Activated CD4-positive, alpha-beta T cell treated with anti-CD3 and anti-CD28 coated beads, Interleukin-2, amount 10 ng/mL, durations not matched to agents 24 days and 14 days (primary cell): ENCODE results near the gene AFAP1. TPM values are rescaled to one million over a fixed set of nuclear protein-coding genes. Genes with fewer than 3 reads are reported as not detected.

Experiments
- DNase-seq: peaks from one replicate; pipeline ENCODE4 v3.0.0; 2022
- H3K27ac Mint-ChIP-seq: one replicate; pipeline ENCODE4 v1.8.0; 2022; ENCODE audit warnings: mild to moderate bottlenecking, mixed read lengths
- H3K27me3 Mint-ChIP-seq: one replicate; pipeline ENCODE4 v1.8.0; 2022; ENCODE audit warnings: mixed read lengths
- H3K36me3 Mint-ChIP-seq: one replicate; pipeline ENCODE4 v1.8.0; 2022; ENCODE audit warnings: low read depth, mild to moderate bottlenecking, mixed read lengths
- H3K4me1 Mint-ChIP-seq: one replicate; pipeline ENCODE4 v1.8.0; 2021; ENCODE audit warnings: mixed read lengths
- H3K4me3 Mint-ChIP-seq: one replicate; pipeline ENCODE4 v1.8.0; 2022; ENCODE audit warnings: mild to moderate bottlenecking, moderate library complexity, mixed read lengths
- H3K9me3 Mint-ChIP-seq: one replicate; pipeline ENCODE4 v1.8.0; 2021; ENCODE audit warnings: mixed read lengths
- intact Hi-C: fragments of 100-400 bp; cut with micrococcal nuclease; formaldehyde crosslinking; loops from one replicate; pipeline ENCODE4 v1.15.1; 2023
- total RNA-seq: library from RNA; stranded (reverse); gene quantifications from 2 replicates; pipeline ENCODE4 v1.2.3, GENCODE V29; 2022

The AFAP1 gene
- total RNA-seq, 1 donor from 2014 or later, result 37.6 TPM

DNA sequence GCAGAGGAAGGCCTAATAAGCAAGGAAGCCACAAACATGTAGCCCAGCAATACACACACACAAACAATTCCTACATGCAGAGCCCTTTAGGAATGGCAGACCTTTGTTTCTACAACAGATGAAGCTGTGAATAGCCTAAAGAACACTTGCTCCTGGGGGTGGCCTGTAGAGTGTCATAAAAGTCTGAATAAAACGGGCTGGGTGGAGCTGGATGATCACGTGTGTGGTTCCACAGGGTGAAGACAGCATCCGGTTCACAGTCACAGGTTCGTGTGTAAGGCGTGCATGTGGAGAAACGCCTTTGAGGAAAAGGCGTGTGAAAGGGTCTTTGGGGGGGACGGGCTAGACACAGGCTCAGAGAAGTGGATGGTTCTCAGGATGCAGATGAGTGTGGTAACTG, 156.1 kb downstream of the AFAP1 start:
- intact Hi-C loops, result no loop called here
- Mint-ChIP-seq H3K36me3 (peaks cover 19% of the 10 kb centered on the region), H3K4me3 (no peak overlapping the region), H3K9me3 (no peaks in the 10 kb centered on the region), H3K4me1 (peaks cover 31% of the 10 kb centered on the region), H3K27me3 (no peaks in the 10 kb centered on the region), H3K27ac (peak overlapping the region; percentile 16)
- no peak for DNase-seq

DNA sequence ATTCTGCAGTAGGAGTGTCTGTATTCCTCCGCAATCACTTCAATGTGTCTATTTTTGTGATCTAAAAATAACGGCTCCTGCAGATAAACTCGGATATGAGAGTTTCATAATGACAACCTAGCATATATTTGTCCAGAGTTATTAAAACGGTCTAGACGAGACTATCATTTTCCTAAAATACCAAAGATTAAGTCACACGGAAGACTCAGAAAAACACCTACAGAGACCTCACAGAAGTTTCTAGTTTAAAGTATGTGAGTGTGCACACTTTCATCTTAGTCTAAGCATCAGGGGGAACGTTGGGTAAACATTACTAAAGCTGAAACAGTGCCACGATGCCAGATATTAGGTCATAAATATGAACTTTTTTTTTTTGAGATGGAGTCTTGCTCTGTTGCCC, 156.9 kb downstream of the AFAP1 start:
- no peak overlapping the region for H3K4me3 Mint-ChIP-seq

DNA sequence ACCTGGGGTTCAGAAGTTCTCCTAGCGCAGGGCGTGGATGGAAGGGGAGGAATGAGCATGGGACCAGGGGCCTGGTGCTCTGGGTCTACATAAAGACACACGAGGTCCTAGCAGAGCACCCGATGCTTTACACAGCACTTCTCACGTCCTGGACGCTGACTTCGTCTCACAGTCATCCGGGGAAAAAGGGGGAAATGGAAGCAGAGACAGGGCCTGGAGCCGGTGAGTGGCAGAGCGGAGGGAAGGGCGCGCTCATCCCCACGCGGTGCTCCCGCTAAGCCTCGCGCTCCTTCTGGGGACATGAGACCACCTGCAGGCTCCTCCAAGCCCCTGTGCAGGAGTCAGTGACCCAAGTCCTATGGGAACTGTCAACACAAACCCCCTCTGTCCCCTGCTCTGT, 157.7 kb downstream of the AFAP1 start:
- Mint-ChIP-seq H3K27ac (peak overlapping the region; percentile 70), H3K9me3 (no peaks in the 10 kb centered on the region), H3K4me1 (peaks cover 32% of the 10 kb centered on the region), H3K27me3 (no peaks in the 10 kb centered on the region), H3K4me3 (no peak overlapping the region), H3K36me3 (peaks cover 28% of the 10 kb centered on the region)
- no peak for DNase-seq
- intact Hi-C loops, result loop anchor here (1.0 kb wide), 1 partner anchor 23 kb away; no protein-coding TSS in a partner anchor

More for the DNA sequence above, 156.9 kb downstream of the AFAP1 start:
- Mint-ChIP-seq H3K36me3 (peaks cover 27% of the 10 kb centered on the region), H3K4me1 (peaks cover 31% of the 10 kb centered on the region), H3K27ac (no peak overlapping the region), H3K9me3 (no peaks in the 10 kb centered on the region), H3K27me3 (no peaks in the 10 kb centered on the region)
- DNase-seq, result no peak
- intact Hi-C loops, result no loop called here

DNA sequence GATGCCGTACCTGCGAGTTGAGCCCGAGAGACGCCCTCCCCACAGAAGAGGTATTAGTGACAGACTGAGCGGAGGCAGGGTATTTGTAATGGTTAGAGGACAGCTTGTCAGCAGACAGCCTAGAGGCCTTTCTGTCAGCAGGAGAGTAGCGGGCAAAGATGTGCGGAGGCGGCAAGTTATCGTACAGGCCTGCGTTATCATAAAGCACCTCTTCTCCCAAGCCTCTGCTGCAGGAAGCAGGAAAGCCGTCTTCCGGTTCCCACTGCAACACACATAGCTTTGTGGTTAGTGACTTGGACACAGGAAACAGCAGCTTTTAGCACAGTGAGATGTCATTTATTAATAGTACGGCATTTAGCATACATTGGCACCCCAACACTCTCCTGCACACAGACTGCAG, 158.3 kb downstream of the AFAP1 start:
- no peak for DNase-seq
- H3K36me3 Mint-ChIP-seq, result peaks cover 30% of the 10 kb centered on the region
- peaks cover 33% of the 10 kb centered on the region for H3K4me1 Mint-ChIP-seq
- no peaks in the 10 kb centered on the region for H3K27me3 Mint-ChIP-seq
- H3K9me3 Mint-ChIP-seq, result no peaks in the 10 kb centered on the region
- peak overlapping the region; percentile 85 for H3K27ac Mint-ChIP-seq
- H3K4me3 Mint-ChIP-seq, result peak overlapping the region; percentile 52
- intact Hi-C loops, result loop anchor here (1.0 kb wide), 1 partner anchor 22 kb away; no protein-coding TSS in a partner anchor

DNA sequence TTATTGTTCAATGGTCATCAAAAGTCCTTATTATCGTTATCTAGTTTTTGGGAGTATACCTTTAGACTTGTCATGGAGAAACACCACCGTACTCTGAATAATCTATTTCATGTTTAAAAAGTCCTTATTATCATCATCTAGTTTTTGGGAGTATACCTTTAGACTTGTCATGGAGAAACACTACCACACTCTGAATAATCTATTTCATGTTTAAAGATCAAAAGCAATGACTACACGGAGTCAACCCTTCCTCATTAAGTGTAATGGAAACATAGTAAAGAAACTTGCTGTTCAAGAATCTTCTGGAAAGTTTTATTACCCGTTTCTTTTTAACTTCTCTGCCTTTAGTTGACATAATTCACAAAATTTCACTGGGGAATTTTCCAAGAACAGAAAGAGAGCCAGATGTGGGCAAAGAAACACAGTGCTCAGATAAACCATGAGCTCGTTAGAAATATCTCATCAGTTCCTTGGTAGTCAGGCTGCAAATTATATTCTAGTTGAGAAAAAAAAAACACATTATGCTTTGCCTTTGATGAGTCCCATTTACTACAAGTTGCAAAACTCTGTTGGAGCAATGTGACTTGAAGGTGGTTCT, 158.8 kb downstream of the AFAP1 start:
- Mint-ChIP-seq H3K4me3 (peak overlapping the region; percentile 52), H3K4me1 (peaks cover 33% of the 10 kb centered on the region), H3K27me3 (no peaks in the 10 kb centered on the region), H3K36me3 (peaks cover 26% of the 10 kb centered on the region), H3K9me3 (no peaks in the 10 kb centered on the region), H3K27ac (peak overlapping the region; percentile 85)
- intact Hi-C loops, result loop anchor here (1.0 kb wide), 1 partner anchor 22 kb away; no protein-coding TSS in a partner anchor
- DNase-seq, result no peak

DNA sequence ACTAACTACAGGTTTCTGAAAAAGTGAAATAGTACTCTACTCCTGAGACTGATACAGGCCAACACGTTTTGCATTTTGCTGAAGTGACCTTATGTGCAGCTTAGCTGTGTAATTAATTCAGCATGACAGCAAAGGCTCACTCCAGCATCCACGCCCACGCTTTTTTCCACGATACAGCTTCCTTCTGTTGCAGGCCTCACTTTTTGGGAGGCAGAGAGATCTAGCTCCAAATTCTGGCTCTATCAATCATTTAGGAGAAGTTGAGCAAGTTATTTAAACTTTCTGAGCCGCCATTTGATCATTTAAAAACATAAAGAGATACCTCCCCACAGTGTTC, 160.3 kb downstream of the AFAP1 start:
- intact Hi-C loops, result no loop called here
- no peak for DNase-seq
- Mint-ChIP-seq H3K9me3 (no peaks in the 10 kb centered on the region), H3K27me3 (no peaks in the 10 kb centered on the region), H3K36me3 (peaks cover 24% of the 10 kb centered on the region), H3K27ac (peak overlapping the region; percentile 34), H3K4me3 (no peak overlapping the region), H3K4me1 (peaks cover 33% of the 10 kb centered on the region)

DNA sequence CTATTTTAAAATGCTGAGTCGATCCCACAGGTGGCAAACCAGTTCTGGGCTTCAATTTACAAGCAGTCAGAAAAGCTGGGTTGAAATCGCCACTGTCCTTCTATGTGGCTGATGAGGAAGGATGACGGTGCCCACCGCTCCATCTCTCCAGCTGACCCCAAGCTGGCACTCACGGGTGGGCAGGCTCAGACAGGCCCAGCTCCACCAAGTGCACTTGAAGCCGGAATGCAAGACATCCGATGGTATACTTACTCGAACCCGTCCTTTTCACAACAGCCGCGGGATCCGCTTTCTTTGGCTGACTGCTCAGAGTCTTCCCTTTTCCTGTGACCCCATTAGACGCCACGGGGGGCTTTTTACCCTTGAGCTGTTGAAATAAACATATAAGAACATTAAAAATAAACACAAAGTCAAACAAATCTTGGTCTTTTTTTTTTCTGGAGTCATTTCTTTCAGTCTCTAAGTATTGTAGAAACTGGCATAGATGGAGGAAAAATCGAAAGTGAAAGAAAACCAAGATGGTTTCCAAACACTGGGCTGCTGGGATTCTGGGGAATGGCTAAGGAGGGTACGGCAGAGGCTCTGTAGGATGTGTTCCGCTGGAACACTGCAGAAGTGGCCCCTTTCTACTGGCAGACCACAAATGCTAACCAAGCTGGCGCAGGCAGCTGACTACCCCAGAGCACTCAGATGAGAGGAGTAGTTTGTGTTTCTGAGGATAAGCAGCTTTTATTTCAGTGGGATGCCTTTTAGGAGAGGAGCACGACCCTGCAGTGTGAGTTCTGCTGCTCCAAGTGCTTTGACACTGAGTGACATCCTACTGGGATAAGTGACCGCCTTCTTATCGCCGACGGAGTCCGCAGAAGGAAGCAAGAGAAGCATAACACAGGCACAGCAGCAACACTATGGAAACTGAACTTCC, 160.9 kb downstream of the AFAP1 start:
- Mint-ChIP-seq H3K9me3 (no peaks in the 10 kb centered on the region), H3K36me3 (peaks cover 24% of the 10 kb centered on the region), H3K4me3 (no peak overlapping the region), H3K27ac (no peak overlapping the region), H3K4me1 (peaks cover 33% of the 10 kb centered on the region), H3K27me3 (no peaks in the 10 kb centered on the region)
- intact Hi-C loops, result no loop called here
- DNase-seq, result no peak

DNA sequence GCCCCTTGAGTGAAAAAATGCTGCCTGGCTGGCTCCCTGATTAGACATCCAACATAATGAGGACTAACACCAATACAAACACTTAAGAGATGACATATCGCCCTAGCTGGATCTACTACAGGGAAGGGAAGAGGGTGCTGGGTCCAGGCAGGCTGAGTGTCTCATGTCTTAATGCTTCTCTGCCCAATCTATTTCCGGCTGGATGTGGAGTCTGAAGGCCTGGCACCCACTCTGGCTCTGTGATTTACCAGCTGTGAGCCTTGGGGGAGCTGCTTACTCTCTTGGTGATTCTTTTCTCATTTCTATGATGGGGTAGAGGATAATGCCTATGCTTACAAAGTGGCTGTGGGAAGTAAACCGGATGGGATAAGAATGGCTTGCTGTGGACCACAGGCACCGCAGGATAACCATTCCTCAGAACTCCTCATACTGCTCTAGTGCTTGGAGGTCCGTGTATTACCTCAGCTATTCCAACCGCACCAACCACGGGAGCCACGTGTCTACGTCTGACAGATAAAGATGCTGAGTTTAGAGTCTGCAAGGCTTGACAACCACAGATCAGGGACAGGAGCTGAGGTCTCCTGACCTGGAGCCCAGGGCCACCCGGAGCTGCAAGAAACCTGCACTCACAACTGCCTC, 161.7 kb downstream of the AFAP1 start:
- peaks cover 30% of the 10 kb centered on the region for H3K4me1 Mint-ChIP-seq
- H3K27ac Mint-ChIP-seq, result no peak overlapping the region
- H3K36me3 Mint-ChIP-seq, result peaks cover 27% of the 10 kb centered on the region
- H3K4me3 Mint-ChIP-seq, result no peak overlapping the region
- H3K9me3 Mint-ChIP-seq, result no peaks in the 10 kb centered on the region
- no peaks in the 10 kb centered on the region for H3K27me3 Mint-ChIP-seq
- intact Hi-C loops, result no loop called here
- no peak for DNase-seq

DNA sequence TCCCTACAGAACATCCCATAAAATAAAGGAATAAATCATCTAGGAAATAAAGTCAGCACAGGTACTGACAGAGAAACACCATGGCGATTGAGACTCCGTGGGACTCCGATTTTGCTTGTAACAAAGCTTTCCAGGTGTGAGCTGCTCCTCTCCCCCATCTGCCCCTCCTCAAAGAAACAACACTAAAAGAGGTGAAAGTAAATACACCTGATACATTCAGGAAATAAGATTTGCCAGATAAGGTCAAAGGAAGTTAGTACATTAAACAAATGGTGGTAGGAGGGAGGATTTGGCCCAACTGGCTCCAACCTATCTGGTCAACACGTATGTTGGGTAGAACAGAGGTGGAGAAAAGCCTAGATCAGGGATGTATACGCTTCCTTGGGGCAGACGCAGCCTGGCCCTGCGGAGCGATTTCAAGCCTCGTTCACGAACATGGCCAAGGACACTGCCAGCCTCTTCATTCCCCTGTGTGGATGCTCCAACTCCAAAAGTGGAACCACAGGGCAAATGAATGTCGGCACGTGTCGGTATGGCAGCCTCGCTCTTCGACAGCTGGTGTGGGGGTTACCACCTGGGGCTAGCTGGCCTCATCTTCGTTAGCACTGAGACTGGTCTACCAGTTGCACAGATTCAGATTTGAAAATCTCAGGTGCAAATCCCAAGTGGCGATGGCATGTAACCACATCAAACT, 162.5 kb downstream of the AFAP1 start:
- Mint-ChIP-seq H3K27ac (no peak overlapping the region), H3K36me3 (peaks cover 32% of the 10 kb centered on the region), H3K27me3 (no peaks in the 10 kb centered on the region), H3K9me3 (no peaks in the 10 kb centered on the region), H3K4me3 (no peak overlapping the region), H3K4me1 (peaks cover 27% of the 10 kb centered on the region)
- intact Hi-C loops, result no loop called here
- DNase-seq, result no peak

DNA sequence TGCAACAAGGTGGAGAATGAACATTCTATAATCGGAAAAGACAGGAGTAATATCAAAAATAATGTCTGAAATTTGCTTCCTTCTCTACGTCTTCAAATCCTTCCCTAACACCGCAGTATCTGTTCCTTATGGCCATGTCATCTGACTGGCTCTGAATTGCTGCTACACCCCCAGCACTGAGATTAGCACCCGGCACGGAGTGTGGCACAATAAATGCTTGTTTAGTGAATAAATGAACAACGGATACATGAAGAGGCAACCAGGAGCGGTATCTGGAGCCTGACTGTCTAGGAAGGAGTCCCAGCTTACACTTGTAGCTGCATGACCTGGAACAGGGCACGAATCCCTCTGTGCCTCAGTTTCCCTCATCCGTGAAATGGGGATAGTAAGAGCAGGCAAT, 164.3 kb downstream of the AFAP1 start:
- no peaks in the 10 kb centered on the region for H3K27me3 Mint-ChIP-seq
- no peak overlapping the region for H3K27ac Mint-ChIP-seq
- H3K36me3 Mint-ChIP-seq, result peaks cover 28% of the 10 kb centered on the region
- H3K9me3 Mint-ChIP-seq, result no peaks in the 10 kb centered on the region
- H3K4me1 Mint-ChIP-seq, result peaks cover 26% of the 10 kb centered on the region
- no peak for DNase-seq
- intact Hi-C loops, result no loop called here
- H3K4me3 Mint-ChIP-seq, result no peak overlapping the region

DNA sequence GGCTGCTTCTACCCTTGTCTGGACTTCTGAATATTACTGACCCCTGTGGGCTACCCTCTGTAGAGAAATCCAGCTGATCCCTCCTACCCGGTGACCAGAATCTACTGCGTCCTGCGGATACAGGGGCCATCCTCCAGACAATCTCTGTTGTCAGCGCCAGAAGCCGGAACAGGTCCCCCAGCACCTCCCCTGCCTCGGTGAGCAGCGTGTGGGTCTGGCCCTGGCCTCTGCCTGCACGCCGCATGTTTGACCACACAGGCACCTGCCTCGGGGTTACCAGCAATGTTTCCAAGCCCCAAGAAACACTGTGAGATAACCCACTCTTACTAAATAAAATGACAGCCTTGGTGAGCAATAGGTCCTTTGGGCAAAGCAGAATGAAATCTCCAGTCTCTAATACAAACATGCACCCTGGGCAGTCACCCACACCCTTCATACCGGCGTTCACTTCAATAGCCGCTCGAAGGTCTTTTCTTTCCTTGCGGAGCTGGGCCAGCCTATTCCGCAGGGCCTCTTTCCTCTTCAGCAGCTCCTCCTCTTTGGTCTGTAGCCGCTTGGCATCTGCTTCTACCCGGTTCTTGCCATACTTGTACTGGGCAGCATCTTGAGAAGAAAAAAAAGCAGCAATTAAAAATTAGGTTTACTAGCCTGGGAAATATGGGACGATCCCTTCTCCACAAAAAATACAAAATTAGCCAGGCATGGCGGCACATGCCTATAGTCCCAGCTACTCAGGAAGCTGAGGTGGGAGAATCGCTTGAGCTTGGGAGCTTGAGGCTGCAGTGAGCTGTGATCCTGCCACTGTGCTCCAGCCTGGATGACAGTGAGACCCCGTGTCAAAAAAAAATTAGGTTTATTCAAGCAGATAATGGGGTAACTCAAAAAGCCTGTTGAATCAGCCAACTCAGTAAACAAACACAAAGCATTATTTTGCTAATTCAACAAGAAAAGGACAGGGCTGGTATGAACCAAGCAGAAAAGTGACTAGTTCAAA, 165.1 kb downstream of the AFAP1 start:
- H3K27me3 Mint-ChIP-seq, result no peaks in the 10 kb centered on the region
- H3K9me3 Mint-ChIP-seq, result no peaks in the 10 kb centered on the region
- no peak overlapping the region for H3K4me3 Mint-ChIP-seq
- no peak overlapping the region for H3K27ac Mint-ChIP-seq
- no peak for DNase-seq
- intact Hi-C loops, result no loop called here
- H3K4me1 Mint-ChIP-seq, result peaks cover 30% of the 10 kb centered on the region
- H3K36me3 Mint-ChIP-seq, result peaks cover 28% of the 10 kb centered on the region

DNA sequence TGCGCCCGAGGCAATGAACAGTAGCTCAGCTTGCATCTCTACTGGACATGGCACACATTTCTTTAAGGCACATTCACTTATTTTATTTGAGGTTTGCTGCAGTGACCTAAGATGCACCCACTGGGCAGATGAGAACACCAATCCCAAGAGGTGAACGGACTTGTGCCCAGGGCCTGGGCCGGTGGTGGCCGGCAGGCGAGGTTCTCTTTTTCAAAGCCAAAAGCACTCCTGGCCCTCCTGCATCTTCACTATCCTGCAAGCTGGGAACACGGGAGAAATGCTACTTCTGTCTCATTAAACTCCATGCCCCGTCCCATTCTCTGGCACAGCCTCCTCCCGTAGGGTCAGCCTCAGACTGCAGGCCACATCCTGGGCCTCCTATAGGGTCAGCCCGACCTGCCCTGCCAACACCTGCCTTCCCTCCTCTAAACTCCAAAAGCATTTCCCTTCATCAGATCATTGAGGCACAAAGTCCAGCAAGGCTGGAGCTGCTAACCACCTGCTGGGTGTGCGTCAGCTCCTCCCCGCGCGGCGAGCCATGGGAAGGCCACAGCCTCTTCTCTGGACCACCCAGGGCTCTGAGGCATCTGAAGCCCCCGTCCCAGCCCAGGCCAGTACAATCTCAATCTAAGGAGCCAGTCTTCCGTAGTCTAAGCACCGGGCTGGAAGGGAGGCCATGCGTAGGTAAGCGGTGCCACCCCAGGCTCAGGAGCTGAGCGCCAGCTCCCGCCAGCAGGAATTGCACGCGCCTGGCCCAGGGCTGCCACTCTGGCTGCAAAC, 166.1 kb downstream of the AFAP1 start:
- H3K27me3 Mint-ChIP-seq, result no peaks in the 10 kb centered on the region
- H3K36me3 Mint-ChIP-seq, result peaks cover 29% of the 10 kb centered on the region
- no peak overlapping the region for H3K4me3 Mint-ChIP-seq
- intact Hi-C loops, result no loop called here
- no peak overlapping the region for H3K27ac Mint-ChIP-seq
- peaks cover 20% of the 10 kb centered on the region for H3K4me1 Mint-ChIP-seq
- H3K9me3 Mint-ChIP-seq, result no peaks in the 10 kb centered on the region
- DNase-seq, result no peak
